ELF-1 (cell line): ENCODE measurements around the gene GPATCH4.

ENCODE experiments used
- DNase-seq: peaks from one replicate; pipeline ENCODE4 v3.0.0-alpha.2; 2016; ENCODE audit warnings: low read depth, low spot score

The GPATCH4 gene

DNA sequence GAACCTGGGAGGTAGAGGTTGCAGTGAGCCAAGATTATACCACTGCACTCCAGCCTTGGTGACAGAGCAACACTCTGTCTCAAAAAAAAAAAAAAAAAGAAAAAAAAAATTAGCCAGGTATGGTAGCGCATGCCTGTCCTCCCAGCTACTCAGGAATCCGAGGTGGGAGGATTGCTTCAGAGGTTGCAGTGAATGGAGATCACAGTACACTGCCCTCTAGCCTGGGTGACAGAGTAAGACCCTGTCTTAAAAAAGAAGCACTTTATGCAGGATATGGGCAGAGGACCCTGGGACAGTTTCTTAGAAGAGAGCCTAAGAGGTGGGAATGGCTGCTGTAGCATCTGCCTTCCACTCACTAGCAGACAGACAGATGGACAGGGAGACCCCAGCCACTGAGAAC lies 51.9 kb downstream of the GPATCH4 start:
- DNase-seq = no peak

DNA sequence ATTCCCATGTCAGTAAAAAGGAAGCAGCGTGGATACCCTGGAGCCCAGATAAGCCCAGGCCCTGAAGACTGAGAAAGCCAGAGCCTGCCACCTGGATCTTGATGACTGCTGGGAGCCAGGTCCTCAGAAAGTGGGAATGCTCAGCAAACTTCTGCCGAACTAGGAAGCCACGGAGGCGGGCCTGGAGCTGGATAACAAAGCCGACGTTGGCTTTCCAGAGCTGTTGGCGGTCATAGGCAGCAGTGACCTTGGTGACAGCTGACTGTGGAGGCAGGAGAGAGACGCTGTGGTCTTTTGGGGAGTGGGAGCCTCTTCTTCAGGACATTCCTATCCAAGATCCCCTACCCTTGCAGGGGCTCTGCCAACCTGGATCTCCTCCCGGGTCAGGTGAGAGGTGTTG lies 53.3 kb downstream of the GPATCH4 start:
- DNase-seq = no peak

GRCh38 chr1:156547434-156547833 lies 53.8 kb downstream of the GPATCH4 start:
- DNase-seq = no peak

GRCh38 chr1:156546267-156546666 lies 55.0 kb downstream of the GPATCH4 start:
- no peak for DNase-seq

- DNase-seq = no peak
Measured at GRCh38 chr1:156544592-156545102, 56.6 kb downstream of the GPATCH4 start.
